Progenitor cell of endocrine pancreas (in vitro differentiated cells): ENCODE data around the gene AASDH. TPM values are rescaled to one million over a fixed set of nuclear protein-coding genes. Genes with fewer than 3 reads are reported as not detected.

ENCODE experiments used
- DNase-seq: peaks from one replicate; pipeline ENCODE4 v3.0.0; 2021; ENCODE audit warnings: low spot score; ENCODE audit not compliant: unreplicated experiment
- H3K27ac Mint-ChIP-seq: 2 replicates; pipeline ENCODE4 v1.8.0; 2021; ENCODE audit warnings: mild to moderate bottlenecking, moderate library complexity, mixed read lengths
- H3K27me3 Mint-ChIP-seq: 2 replicates; pipeline ENCODE4 v1.8.0; 2021; ENCODE audit warnings: mixed read lengths
- H3K36me3 Mint-ChIP-seq: 2 replicates; pipeline ENCODE4 v1.8.0; 2022; ENCODE audit warnings: mixed read lengths; ENCODE audit not compliant: insufficient read depth
- H3K4me1 Mint-ChIP-seq: 2 replicates; pipeline ENCODE4 v1.8.0; 2021; ENCODE audit warnings: low read depth, mixed read lengths
- H3K4me3 Mint-ChIP-seq: 2 replicates; pipeline ENCODE4 v1.8.0; 2021; ENCODE audit warnings: low read depth, mild to moderate bottlenecking, moderate library complexity, mixed read lengths
- H3K9me3 Mint-ChIP-seq: 2 replicates; pipeline ENCODE4 v1.8.0; 2021; ENCODE audit warnings: low read depth, mixed read lengths
- CTCF ChIP-seq: fragments of 200-600 bp; sonication (generic); IDR thresholded peaks from one replicate; pipeline ENCODE4 v1.5.0; 2021; ENCODE audit warnings: antibody characterized with exemption, mild to moderate bottlenecking; ENCODE audit not compliant: unreplicated experiment
- total RNA-seq: library from RNA; stranded (reverse); gene quantifications from 2 replicates; pipeline ENCODE4 v1.2.1, GENCODE V29; 2021

Gene AASDH
- total RNA-seq, 1 donor from 2014 or later = 25.2 TPM

GRCh38 chr4:56348576-56348975, 38.7 kb downstream of the AASDH start:
- no peak overlapping the region for H3K4me3 Mint-ChIP-seq
- no peaks in the 10 kb centered on the region for H3K9me3 Mint-ChIP-seq
- no peaks in the 10 kb centered on the region for H3K4me1 Mint-ChIP-seq
- H3K27ac Mint-ChIP-seq = peak overlapping the region; percentile 45
- no peak for TF ChIP-seq CTCF
- no peaks in the 10 kb centered on the region for H3K27me3 Mint-ChIP-seq
- H3K36me3 Mint-ChIP-seq = peaks cover 9% of the 10 kb centered on the region
- DNase-seq = no peak

GRCh38 chr4:56345458-56345857, 41.8 kb downstream of the AASDH start:
- no peak for TF ChIP-seq CTCF
- H3K36me3 Mint-ChIP-seq = peaks cover 16% of the 10 kb centered on the region

GRCh38 chr4:56342746-56343145, 44.5 kb downstream of the AASDH start:
- no peak for TF ChIP-seq CTCF
- Mint-ChIP-seq H3K27me3 (no peaks in the 10 kb centered on the region), H3K4me1 (no peaks in the 10 kb centered on the region), H3K9me3 (peaks cover 2% of the 10 kb centered on the region), H3K36me3 (peaks cover 23% of the 10 kb centered on the region), H3K4me3 (no peak overlapping the region), H3K27ac (no peak overlapping the region)
- no peak for DNase-seq

More at GRCh38 chr4:56345458-56345857, 41.8 kb downstream of the AASDH start:
- Mint-ChIP-seq H3K4me3 (no peak overlapping the region), H3K27me3 (no peaks in the 10 kb centered on the region), H3K4me1 (no peaks in the 10 kb centered on the region), H3K27ac (no peak overlapping the region), H3K9me3 (peaks cover 2% of the 10 kb centered on the region)
- DNase-seq = no peak

- Mint-ChIP-seq H3K36me3 (peaks cover 44% of the 10 kb centered on the region), H3K4me1 (no peaks in the 10 kb centered on the region), H3K9me3 (peaks cover 7% of the 10 kb centered on the region), H3K27me3 (no peaks in the 10 kb centered on the region), H3K27ac (no peak overlapping the region), H3K4me3 (no peak overlapping the region)
- no peak for TF ChIP-seq CTCF
- DNase-seq = no peak
Measured at GRCh38 chr4:56330691-56331090, 56.6 kb downstream of the AASDH start.

- DNase-seq = no peak
- peak overlapping the region; percentile 59 for H3K27ac Mint-ChIP-seq
- no peaks in the 10 kb centered on the region for H3K27me3 Mint-ChIP-seq
- H3K4me3 Mint-ChIP-seq = no peak overlapping the region
- H3K4me1 Mint-ChIP-seq = peaks cover 6% of the 10 kb centered on the region
- peaks cover 39% of the 10 kb centered on the region for H3K36me3 Mint-ChIP-seq
- no peak for TF ChIP-seq CTCF
- H3K9me3 Mint-ChIP-seq = no peaks in the 10 kb centered on the region
Measured at GRCh38 chr4:56326363-56326762, 60.9 kb downstream of the AASDH start.
